Peyer's patch (tissue), 4 donors: ENCODE measurements around the gene GTF3C5.

ENCODE experiments used
- CTCF ChIP-seq, 6 experiments: fragments of 450-650 bp in 4 of 6; fragments of 200-600 bp in 2 of 6; sonication (generic) in 1 of 6; IDR thresholded peaks; one replicate each; pipeline ENCODE4 v1.5.1; 2017 to 2019; ENCODE audit warnings: antibody characterized with exemption in 6 of 6, mild to moderate bottlenecking in 3 of 6, moderate library complexity in 1 of 6
- POLR2A ChIP-seq, 2 donors: fragments of 450-650 bp; IDR thresholded peaks; one replicate each; pipeline ENCODE4 v1.5.1; 2017; ENCODE audit warnings: antibody characterized with exemption in 2 of 2, mild to moderate bottlenecking in 2 of 2, moderate library complexity in 2 of 2

GRCh38 chr9:132989414-132989996, 41.3 kb upstream of the GTF3C5 start:
- TF ChIP-seq CTCF (IDR thresholded peaks at IDR 0.05) (no peak), POLR2A (IDR thresholded peaks at IDR 0.05) (no peak)
